ENCODE measurements around the gene MUS81. TPM values are rescaled to one million over a fixed set of nuclear protein-coding genes. Genes with fewer than 3 reads are reported as not detected.

Gene MUS81
- total RNA-seq, 2 donors from 2014 or later, result 51.0 to 64.5 TPM

DNA sequence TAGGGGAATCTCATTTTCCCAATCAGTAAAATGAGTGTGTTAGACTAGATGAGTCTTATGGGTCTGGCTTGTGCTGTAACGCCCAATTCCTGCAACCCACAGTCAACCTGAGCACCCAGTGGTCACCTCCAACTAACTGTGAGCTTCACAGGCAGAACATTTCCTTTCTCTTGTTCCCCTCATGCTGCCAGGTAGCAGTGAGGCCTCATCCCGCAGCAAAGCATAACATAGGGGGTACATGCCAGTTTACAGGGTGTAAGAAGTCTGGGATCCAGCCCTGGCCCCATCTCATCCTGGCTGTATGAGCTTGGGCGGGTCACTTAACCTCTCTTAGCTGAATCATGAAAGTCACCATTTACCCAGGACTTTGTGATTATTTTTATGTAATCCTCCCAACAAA lies 8.7 kb downstream of the MUS81 start:
- Mint-ChIP-seq H3K4me3 (no peak overlapping the region), H3K36me3 (ENCODE audit: low read depth) (peaks cover 46% of the 10 kb centered on the region), H3K4me1 (peaks cover 9% of the 10 kb centered on the region), H3K27me3 (ENCODE audit: insufficient read depth) (no peaks in the 10 kb centered on the region), H3K9me3 (no peaks in the 10 kb centered on the region), H3K27ac (no peak overlapping the region)
- 96 to 100% methylated on average over 2 to 3 of the region's 3 CpGs for WGBS, 2 experiments (ENCODE audit: insufficient coverage in 1 of 2, insufficient read length in 1 of 2)
- Histone ChIP-seq H3K27ac (ENCODE audit: low read depth, low read length) (no peak overlapping the region), H3K4me1 (ENCODE audit: control insufficient read depth, insufficient read depth, low read length) (no peaks in the 10 kb centered on the region), H3K9ac (ENCODE audit: extremely low read depth, low read length, poor library complexity, severe bottlenecking) (no peak overlapping the region), H3K27me3 (ENCODE audit: control insufficient read depth, insufficient read depth, low read length, poor library complexity, severe bottlenecking) (no peaks in the 10 kb centered on the region), H3K9me3 (ENCODE audit: control insufficient read depth, low read length) (no peaks in the 10 kb centered on the region), H3K36me3 (ENCODE audit: control insufficient read depth, insufficient read depth, low read length) (peaks cover 53% of the 10 kb centered on the region), H3K4me3 (ENCODE audit: low read length) (no peak overlapping the region)
- TF ChIP-seq, protein P1, sequence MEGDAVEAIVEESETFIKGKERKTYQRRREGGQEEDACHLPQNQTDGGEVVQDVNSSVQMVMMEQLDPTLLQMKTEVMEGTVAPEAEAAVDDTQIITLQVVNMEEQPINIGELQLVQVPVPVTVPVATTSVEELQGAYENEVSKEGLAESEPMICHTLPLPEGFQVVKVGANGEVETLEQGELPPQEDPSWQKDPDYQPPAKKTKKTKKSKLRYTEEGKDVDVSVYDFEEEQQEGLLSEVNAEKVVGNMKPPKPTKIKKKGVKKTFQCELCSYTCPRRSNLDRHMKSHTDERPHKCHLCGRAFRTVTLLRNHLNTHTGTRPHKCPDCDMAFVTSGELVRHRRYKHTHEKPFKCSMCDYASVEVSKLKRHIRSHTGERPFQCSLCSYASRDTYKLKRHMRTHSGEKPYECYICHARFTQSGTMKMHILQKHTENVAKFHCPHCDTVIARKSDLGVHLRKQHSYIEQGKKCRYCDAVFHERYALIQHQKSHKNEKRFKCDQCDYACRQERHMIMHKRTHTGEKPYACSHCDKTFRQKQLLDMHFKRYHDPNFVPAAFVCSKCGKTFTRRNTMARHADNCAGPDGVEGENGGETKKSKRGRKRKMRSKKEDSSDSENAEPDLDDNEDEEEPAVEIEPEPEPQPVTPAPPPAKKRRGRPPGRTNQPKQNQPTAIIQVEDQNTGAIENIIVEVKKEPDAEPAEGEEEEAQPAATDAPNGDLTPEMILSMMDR (conservative IDR thresholded peaks at IDR 0.05), result no peak
- DNase-seq, result no peak

DNA sequence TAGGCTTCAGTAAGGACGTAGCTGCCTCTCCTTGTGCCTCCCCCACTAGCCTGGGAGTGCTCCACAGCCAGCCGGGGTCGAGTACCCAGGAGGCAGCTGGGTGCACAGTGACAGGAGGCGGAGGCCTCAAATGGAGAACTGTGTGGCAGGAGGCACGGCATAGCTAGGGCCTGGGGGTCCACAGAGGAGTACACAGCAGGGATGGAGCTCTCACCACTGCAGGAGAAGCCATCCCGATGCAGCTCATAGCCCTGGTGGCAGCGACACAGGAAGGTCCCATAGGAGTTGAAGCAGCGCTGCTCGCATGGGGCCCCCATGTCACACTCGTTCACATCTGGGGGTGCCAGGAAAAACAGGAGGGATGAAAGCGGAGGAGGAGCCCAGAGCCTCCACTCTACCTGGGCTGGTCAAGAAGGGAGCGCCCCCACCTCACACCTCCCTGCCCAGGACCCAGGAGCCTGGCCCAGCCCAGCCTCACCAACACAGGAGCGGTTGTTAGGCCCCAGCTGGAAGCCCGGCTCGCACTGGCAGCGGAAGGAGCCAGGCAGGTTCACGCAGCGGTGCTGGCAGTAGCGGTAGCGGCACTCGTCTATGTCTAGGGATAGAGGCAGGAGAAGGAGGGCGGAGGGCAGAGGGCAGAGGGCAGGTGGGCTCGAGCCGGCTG lies 9.5 kb downstream of the MUS81 start:
- Histone ChIP-seq H3K4me3 (ENCODE audit: low read length) (no peak overlapping the region), H3K36me3 (ENCODE audit: control insufficient read depth, insufficient read depth, low read length) (peaks cover 45% of the 10 kb centered on the region), H3K4me1 (ENCODE audit: control insufficient read depth, insufficient read depth, low read length) (no peaks in the 10 kb centered on the region), H3K27ac (ENCODE audit: low read depth, low read length) (no peak overlapping the region), H3K9me3 (ENCODE audit: control insufficient read depth, low read length) (no peaks in the 10 kb centered on the region), H3K27me3 (ENCODE audit: control insufficient read depth, insufficient read depth, low read length, poor library complexity, severe bottlenecking) (no peaks in the 10 kb centered on the region), H3K9ac (ENCODE audit: extremely low read depth, low read length, poor library complexity, severe bottlenecking) (no peak overlapping the region)
- H3K27me3 Mint-ChIP-seq (ENCODE audit: insufficient read depth), result no peaks in the 10 kb centered on the region
- no peak overlapping the region for H3K27ac Mint-ChIP-seq
- peaks cover 9% of the 10 kb centered on the region for H3K4me1 Mint-ChIP-seq
- H3K4me3 Mint-ChIP-seq, result no peak overlapping the region
- H3K36me3 Mint-ChIP-seq (ENCODE audit: low read depth), result peaks cover 39% of the 10 kb centered on the region
- no peak for DNase-seq
- TF ChIP-seq, protein P1 (conservative IDR thresholded peaks at IDR 0.05), result no peak
- no peaks in the 10 kb centered on the region for H3K9me3 Mint-ChIP-seq
- 92 to 95% methylated on average over 21 to 24 of the region's 24 CpGs for whole genome bisulfite sequencing, 2 experiments (ENCODE audit: insufficient coverage in 1 of 2, insufficient read length in 1 of 2)

DNA sequence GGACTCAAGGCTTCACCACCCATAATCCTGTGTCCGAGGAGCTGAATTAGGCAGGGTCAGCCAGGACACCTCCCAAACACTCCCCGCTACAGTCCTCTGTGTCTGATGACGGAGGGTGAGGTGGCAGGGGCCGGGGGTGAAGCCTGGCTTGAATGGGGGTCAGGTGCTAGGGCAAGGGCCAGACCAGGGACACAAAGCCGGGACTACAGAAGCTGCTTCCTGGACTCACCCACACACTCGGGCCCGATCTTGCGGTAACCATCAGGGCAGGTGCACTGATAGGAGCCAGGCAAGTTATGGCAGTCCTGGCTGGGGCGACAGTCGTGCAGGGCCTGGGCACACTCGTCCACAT lies 10.1 kb downstream of the MUS81 start:
- Histone ChIP-seq H3K27me3 (ENCODE audit: control insufficient read depth, insufficient read depth, low read length, poor library complexity, severe bottlenecking) (no peaks in the 10 kb centered on the region), H3K4me3 (ENCODE audit: low read length) (no peak overlapping the region), H3K9ac (ENCODE audit: extremely low read depth, low read length, poor library complexity, severe bottlenecking) (no peak overlapping the region), H3K9me3 (ENCODE audit: control insufficient read depth, low read length) (no peaks in the 10 kb centered on the region), H3K27ac (ENCODE audit: low read depth, low read length) (no peak overlapping the region), H3K36me3 (ENCODE audit: control insufficient read depth, insufficient read depth, low read length) (peaks cover 41% of the 10 kb centered on the region), H3K4me1 (ENCODE audit: control insufficient read depth, insufficient read depth, low read length) (no peaks in the 10 kb centered on the region)
- no peaks in the 10 kb centered on the region for H3K9me3 Mint-ChIP-seq
- H3K36me3 Mint-ChIP-seq (ENCODE audit: low read depth), result peaks cover 34% of the 10 kb centered on the region
- no peaks in the 10 kb centered on the region for H3K27me3 Mint-ChIP-seq (ENCODE audit: insufficient read depth)
- 78 to 90% methylated on average over 3 to 11 of the region's 11 CpGs for WGBS, 2 experiments (ENCODE audit: insufficient coverage in 1 of 2, insufficient read length in 1 of 2)
- peaks cover 9% of the 10 kb centered on the region for H3K4me1 Mint-ChIP-seq
- TF ChIP-seq, protein P1 (conservative IDR thresholded peaks at IDR 0.05), result no peak
- H3K4me3 Mint-ChIP-seq, result peak overlapping the region; percentile 85
- no peak overlapping the region for H3K27ac Mint-ChIP-seq
- no peak for DNase-seq

Measured in endodermal cell (in vitro differentiated cells).